NCI-H524 treated with DMSO at 0.1 percent for 48 hours (cell line): ENCODE results near the gene FABP7.
A peak's percentile ranks its signal among the peaks of the same experiment; 100 is the strongest.

Source experiments
- DNase-seq: peaks from one replicate; lab custom pipeline; 2025; lab: John Stamatoyannopoulos, UW

The FABP7 gene

GRCh38 chr6:122798099-122798641, 18.7 kb downstream of the FABP7 start:
- DNase-seq: no peak

GRCh38 chr6:122799140-122799745, 19.7 kb downstream of the FABP7 start:
- DNase-seq: no peak

GRCh38 chr6:122799916-122800686, 20.6 kb downstream of the FABP7 start:
- no peak for DNase-seq

GRCh38 chr6:122800906-122801305, 21.4 kb downstream of the FABP7 start:
- DNase-seq: no peak

GRCh38 chr6:122801397-122801796, 21.9 kb downstream of the FABP7 start:
- no peak for DNase-seq

- DNase-seq: no peak
Observed at GRCh38 chr6:122803171-122803661, 23.7 kb downstream of the FABP7 start.

- DNase-seq: no peak
Observed at GRCh38 chr6:122804962-122805485, 25.5 kb downstream of the FABP7 start.

GRCh38 chr6:122806291-122806690, 26.8 kb downstream of the FABP7 start:
- no peak for DNase-seq

GRCh38 chr6:122808121-122808885, 28.8 kb downstream of the FABP7 start:
- no peak for DNase-seq

GRCh38 chr6:122809001-122809400, 29.5 kb downstream of the FABP7 start:
- DNase-seq: no peak

GRCh38 chr6:122809691-122810090, 30.2 kb downstream of the FABP7 start:
- DNase-seq: no peak

GRCh38 chr6:122810189-122810588, 30.7 kb downstream of the FABP7 start:
- no peak for DNase-seq

- DNase-seq: no peak
Observed at GRCh38 chr6:122817358-122817757, 37.8 kb downstream of the FABP7 start.

- DNase-seq: no peak
Observed at GRCh38 chr6:122817766-122818165, 38.2 kb downstream of the FABP7 start.

GRCh38 chr6:122818866-122819265, 39.4 kb downstream of the FABP7 start:
- DNase-seq: no peak

- DNase-seq: no peak
Observed at GRCh38 chr6:122821095-122821494, 41.6 kb downstream of the FABP7 start.

GRCh38 chr6:122825163-122825562, 45.6 kb downstream of the FABP7 start:
- no peak for DNase-seq

GRCh38 chr6:122829456-122829855, 49.9 kb downstream of the FABP7 start:
- DNase-seq: no peak

GRCh38 chr6:122831511-122831910, 52.0 kb downstream of the FABP7 start:
- DNase-seq: no peak

GRCh38 chr6:122832459-122832858, 52.9 kb downstream of the FABP7 start:
- DNase-seq: peak; percentile 80

GRCh38 chr6:122833021-122833491, 53.5 kb downstream of the FABP7 start:
- peak; percentile 77 for DNase-seq
